Measurements from ENCODE around the gene UBL5.

DNA sequence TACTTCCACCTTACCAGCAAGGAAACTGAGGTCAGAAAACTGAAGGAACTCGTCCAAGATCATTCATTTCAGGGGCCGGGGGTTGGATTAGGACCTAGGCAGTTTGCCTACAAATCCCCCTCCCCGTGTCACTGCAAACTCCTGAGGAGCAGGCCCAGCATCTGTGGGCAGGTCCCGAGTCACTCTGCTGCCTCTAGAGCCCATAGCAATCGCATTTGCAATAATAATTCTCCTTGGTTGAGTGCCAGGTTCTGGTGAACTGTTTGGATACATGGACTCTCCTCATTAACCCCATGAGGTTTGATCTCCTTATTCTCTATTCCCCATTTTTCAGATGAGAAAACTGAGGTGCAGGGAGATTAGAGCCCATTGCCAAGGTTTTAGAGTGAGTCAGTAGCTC lies 8.3 kb downstream of the UBL5 start:
- TF ChIP-seq POLR2A (IDR thresholded peaks at IDR 0.05; ENCODE audit: low read depth, low read length) (no peak), TAF1 (IDR thresholded peaks at IDR 0.05; ENCODE audit: low read depth, low read length) (no peak), POLR2AphosphoS5 (IDR thresholded peaks at IDR 0.05; ENCODE audit: low read depth, low read length) (no peak)

Data from GM12891 (cell line).